ENCODE data around the gene HID1. TPM values are rescaled to one million over a fixed set of nuclear protein-coding genes. Genes with fewer than 3 reads are reported as not detected.

The HID1 gene
- polyA plus RNA-seq, 1 donor from 2014 or later = 26.6 TPM

DNA sequence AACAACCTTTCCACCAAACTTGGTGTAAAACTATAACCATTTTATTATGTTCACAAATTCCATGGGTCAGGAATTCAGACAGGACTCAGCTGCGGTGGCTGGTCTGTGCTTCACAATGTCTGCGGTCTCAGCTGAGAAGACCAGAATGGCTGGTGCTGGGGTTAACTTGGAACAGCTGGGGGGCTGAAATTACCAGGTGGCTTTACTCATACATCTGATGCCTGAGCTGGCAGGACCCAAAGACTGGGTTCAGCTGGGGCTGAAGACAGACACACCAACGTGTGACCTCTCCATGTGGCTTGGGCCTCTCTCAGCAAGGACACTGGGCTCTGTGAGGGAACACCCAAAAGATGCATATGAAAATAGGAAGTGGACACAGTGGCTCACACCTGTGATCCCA is 5.7 kb upstream of the HID1 start:
- H3K9me2 ChIP-seq (ENCODE audit: insufficient read depth, low read length) = no peaks in the 10 kb centered on the region
- H3K4me2 ChIP-seq (ENCODE audit: low read length) = no peak overlapping the region
- no peaks in the 10 kb centered on the region for H3K36me3 ChIP-seq (ENCODE audit: insufficient read depth, low read length)
- H2AFZ ChIP-seq (ENCODE audit: low read depth, low read length) = no peak overlapping the region
- no peak overlapping the region for H3K9ac ChIP-seq (ENCODE audit: low read length)
- no peaks in the 10 kb centered on the region for H4K20me1 ChIP-seq (ENCODE audit: insufficient read depth)
- H3K79me2 ChIP-seq (replicated peaks; ENCODE audit: insufficient read depth, low read length) = no peaks in the 10 kb centered on the region
- no peaks in the 10 kb centered on the region for H3K9me3 ChIP-seq (ENCODE audit: low read length)
- peaks cover 3% of the 10 kb centered on the region for H3K27me3 ChIP-seq (ENCODE audit: insufficient read depth, low read depth, low read length)
- H3K4me3 ChIP-seq (ENCODE audit: low read length) = no peak overlapping the region
- H3F3A ChIP-seq (ENCODE audit: insufficient read depth, low read length, poor library complexity, severe bottlenecking) = no peaks in the 10 kb centered on the region
- no peak overlapping the region for H3K27ac ChIP-seq (ENCODE audit: low read length)
- TF ChIP-seq TAF1 (IDR thresholded peaks at IDR 0.05; ENCODE audit: low read depth) = no peak
- no peak for TF ChIP-seq SMC3 (conservative IDR thresholded peaks at IDR 0.05; ENCODE audit: poor library complexity)
- TF ChIP-seq MXI1 (conservative IDR thresholded peaks at IDR 0.05; ENCODE audit: poor library complexity, severe bottlenecking) = no peak
- TF ChIP-seq EP300 (conservative IDR thresholded peaks at IDR 0.05; ENCODE audit: poor library complexity, severe bottlenecking) = no peak
- no peak for TF ChIP-seq EZH2 (IDR thresholded peaks at IDR 0.05; ENCODE audit: borderline replicate concordance, insufficient read depth, low read length, poor library complexity, severe bottlenecking)
- no peak for TF ChIP-seq POLR2AphosphoS5 (IDR thresholded peaks at IDR 0.05)
- no peak for TF ChIP-seq RAD21 (conservative IDR thresholded peaks at IDR 0.05)
- no peak for TF ChIP-seq REST (IDR thresholded peaks at IDR 0.05; ENCODE audit: borderline replicate concordance)
- TF ChIP-seq, protein P1, sequence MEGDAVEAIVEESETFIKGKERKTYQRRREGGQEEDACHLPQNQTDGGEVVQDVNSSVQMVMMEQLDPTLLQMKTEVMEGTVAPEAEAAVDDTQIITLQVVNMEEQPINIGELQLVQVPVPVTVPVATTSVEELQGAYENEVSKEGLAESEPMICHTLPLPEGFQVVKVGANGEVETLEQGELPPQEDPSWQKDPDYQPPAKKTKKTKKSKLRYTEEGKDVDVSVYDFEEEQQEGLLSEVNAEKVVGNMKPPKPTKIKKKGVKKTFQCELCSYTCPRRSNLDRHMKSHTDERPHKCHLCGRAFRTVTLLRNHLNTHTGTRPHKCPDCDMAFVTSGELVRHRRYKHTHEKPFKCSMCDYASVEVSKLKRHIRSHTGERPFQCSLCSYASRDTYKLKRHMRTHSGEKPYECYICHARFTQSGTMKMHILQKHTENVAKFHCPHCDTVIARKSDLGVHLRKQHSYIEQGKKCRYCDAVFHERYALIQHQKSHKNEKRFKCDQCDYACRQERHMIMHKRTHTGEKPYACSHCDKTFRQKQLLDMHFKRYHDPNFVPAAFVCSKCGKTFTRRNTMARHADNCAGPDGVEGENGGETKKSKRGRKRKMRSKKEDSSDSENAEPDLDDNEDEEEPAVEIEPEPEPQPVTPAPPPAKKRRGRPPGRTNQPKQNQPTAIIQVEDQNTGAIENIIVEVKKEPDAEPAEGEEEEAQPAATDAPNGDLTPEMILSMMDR (IDR thresholded peaks at IDR 0.05; ENCODE audit: poor library complexity, severe bottlenecking) = no peak

DNA sequence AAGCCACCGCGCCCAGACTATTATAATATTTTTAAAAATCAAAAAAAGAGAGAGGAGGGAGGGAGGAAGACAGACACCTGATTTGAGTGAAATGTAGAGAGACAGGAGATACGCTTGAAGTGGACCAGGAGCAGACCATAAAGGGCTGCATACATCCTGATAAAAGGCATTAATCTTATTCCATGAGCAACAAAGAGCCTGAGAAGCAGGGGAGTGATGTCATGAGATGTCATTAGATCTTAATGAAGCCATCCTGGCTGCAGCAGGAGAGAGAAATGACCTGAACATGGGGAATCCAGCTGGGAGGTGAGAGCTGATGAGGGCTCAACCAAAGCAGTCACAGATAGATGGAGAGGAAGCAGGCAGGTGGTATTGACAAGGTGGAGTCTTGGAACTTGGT is 5.2 kb upstream of the HID1 start:
- Histone ChIP-seq H3K4me2 (ENCODE audit: low read length) (no peak overlapping the region), H3K36me3 (ENCODE audit: insufficient read depth, low read length) (no peaks in the 10 kb centered on the region), H3K4me3 (ENCODE audit: low read length) (no peak overlapping the region), H3F3A (ENCODE audit: insufficient read depth, low read length, poor library complexity, severe bottlenecking) (no peaks in the 10 kb centered on the region), H2AFZ (ENCODE audit: low read depth, low read length) (no peak overlapping the region), H3K27me3 (ENCODE audit: insufficient read depth, low read depth, low read length) (peaks cover 7% of the 10 kb centered on the region), H4K20me1 (ENCODE audit: insufficient read depth) (no peaks in the 10 kb centered on the region), H3K79me2 (replicated peaks; ENCODE audit: insufficient read depth, low read length) (no peaks in the 10 kb centered on the region), H3K9me2 (ENCODE audit: insufficient read depth, low read length) (no peaks in the 10 kb centered on the region), H3K9me3 (ENCODE audit: low read length) (no peaks in the 10 kb centered on the region), H3K27ac (ENCODE audit: low read length) (no peak overlapping the region), H3K9ac (ENCODE audit: low read length) (no peak overlapping the region)
- TF ChIP-seq, protein P1 (IDR thresholded peaks at IDR 0.05; ENCODE audit: poor library complexity, severe bottlenecking) = no peak
- no peak for TF ChIP-seq EZH2 (IDR thresholded peaks at IDR 0.05; ENCODE audit: borderline replicate concordance, insufficient read depth, low read length, poor library complexity, severe bottlenecking)
- TF ChIP-seq EP300 (conservative IDR thresholded peaks at IDR 0.05; ENCODE audit: poor library complexity, severe bottlenecking) = no peak
- no peak for TF ChIP-seq TAF1 (IDR thresholded peaks at IDR 0.05; ENCODE audit: low read depth)
- TF ChIP-seq REST (IDR thresholded peaks at IDR 0.05; ENCODE audit: borderline replicate concordance) = no peak
- TF ChIP-seq POLR2AphosphoS5 (IDR thresholded peaks at IDR 0.05) = no peak
- TF ChIP-seq RAD21 (conservative IDR thresholded peaks at IDR 0.05) = no peak
- no peak for TF ChIP-seq SMC3 (conservative IDR thresholded peaks at IDR 0.05; ENCODE audit: poor library complexity)
- no peak for TF ChIP-seq MXI1 (conservative IDR thresholded peaks at IDR 0.05; ENCODE audit: poor library complexity, severe bottlenecking)

Data from neural cell (in vitro differentiated cells).